Renal pelvis (tissue), 4 donors: ENCODE results near the gene CCDC178. TPM values are rescaled to one million over a fixed set of nuclear protein-coding genes. Genes with fewer than 3 reads are reported as not detected.
A peak's percentile ranks its signal among the peaks of the same experiment; 100 is the strongest.

Experiments
- DNase-seq: peaks from one replicate; pipeline ENCODE4 v3.0.0-alpha.2; 2013
- polyA plus RNA-seq, 3 donors: library from polyadenylated mRNA; unstranded; fragments of 120-200 nt; gene quantifications; one replicate each; pipeline ENCODE4 v1.2.1, GENCODE V29; 2013; ENCODE audit not compliant: insufficient read length in 3 of 3

CCDC178 gene
- polyA plus RNA-seq, 3 donors = 1.6 to 1.9 (median 1.9) TPM

DNA sequence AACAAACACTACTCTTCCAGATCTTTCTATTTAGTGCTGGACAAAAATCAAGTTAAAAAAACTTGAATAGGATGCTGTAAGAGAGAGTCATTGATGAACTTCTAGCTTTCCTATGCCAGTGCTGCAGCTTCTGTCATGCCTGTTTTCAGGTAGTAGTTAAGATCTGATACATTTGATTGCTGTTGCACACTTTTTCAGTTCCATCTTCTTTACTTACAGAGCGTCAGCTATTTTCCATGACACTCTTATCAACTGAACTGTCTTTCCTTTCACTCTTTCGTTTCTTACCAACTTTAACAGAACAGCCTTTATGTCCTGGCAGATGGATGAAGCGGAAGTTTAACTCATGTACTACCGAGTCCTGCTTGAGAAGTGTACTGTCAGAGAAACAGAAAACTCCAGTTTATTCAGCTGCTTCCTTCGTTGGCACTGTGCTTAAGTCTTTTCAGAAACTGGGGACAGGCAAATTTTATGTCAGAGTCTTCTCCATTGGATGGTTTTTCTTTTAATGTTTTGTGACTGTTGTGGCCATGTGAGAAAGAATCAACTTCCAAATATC is 521.8 kb downstream of the CCDC178 start:
- DNase-seq = no peak

DNA sequence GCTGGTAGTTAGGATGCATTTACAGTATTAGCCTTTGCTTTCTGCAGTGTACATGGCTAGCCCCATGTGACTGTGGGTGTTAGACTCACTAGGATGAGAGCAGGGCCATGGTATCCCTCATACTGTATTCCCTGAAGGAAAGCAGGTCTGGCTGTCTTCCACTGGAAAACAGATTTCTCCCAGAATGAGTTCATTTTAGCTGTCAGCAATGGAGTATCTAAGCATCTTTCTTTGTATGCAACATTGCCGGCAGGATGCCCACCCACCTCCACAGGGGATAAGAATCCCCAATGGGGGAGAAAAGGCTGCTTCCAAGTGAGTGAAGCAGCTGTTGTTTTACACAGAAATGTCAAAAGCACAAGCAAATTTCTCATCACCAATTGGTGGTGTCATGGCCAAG is 525.0 kb downstream of the CCDC178 start:
- DNase-seq = no peak

DNA sequence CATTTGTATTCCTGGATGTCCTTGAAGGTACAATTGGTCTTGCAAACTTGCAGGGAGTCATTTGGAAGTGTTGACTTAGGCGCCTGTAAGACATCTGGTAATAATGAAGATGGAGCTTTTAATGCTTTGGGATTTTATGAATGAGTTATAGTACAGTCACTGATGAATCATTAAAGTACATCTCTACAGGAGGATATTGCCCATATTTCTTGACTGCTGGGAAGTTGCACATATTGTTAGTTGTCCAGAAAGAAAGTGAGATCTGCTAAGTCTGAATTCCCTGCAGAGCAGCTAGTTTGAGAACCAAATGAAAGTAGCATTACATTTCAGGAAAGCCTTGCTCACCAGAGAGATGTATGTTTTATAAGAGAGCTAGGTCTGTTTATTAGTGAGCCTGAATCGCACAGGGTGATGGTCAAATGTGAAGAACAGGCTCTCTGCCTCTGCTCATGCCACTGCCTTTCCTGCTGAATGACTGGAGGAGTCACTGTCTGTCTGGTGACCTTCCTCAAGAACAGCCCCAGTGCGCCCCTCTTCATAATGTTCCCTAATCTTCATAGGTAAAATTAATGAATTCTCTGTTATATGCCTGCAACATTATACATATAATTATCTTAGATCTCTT is 528.7 kb downstream of the CCDC178 start:
- no peak for DNase-seq

DNA sequence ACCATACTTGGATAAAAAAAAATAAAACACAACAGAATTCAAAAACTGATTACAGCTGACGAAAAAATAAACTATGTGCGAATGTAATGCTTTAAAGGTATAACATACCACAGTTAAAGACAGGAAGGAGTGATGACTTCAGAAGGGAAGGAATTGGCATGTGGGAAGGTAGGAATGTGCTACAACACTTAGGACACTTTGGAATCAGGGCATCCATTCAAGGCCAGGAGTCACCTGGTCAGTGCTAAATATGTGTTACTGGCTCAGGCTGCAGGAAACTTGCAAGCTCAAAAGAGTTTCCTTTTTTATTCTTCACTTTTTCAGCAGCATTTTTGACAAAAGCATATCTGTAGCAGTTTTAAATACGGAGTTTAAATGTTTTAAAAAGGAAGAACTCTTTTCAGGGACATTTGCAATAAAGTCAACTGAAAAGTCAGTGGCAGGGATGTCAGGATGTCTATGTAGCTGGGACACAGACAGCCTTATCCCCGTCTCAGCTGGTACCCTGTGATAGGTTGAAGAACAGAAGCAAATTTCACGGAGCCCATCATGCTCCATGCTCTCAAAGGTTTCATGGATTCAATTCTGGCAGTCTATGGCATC is 529.7 kb downstream of the CCDC178 start:
- DNase-seq = no peak

DNA sequence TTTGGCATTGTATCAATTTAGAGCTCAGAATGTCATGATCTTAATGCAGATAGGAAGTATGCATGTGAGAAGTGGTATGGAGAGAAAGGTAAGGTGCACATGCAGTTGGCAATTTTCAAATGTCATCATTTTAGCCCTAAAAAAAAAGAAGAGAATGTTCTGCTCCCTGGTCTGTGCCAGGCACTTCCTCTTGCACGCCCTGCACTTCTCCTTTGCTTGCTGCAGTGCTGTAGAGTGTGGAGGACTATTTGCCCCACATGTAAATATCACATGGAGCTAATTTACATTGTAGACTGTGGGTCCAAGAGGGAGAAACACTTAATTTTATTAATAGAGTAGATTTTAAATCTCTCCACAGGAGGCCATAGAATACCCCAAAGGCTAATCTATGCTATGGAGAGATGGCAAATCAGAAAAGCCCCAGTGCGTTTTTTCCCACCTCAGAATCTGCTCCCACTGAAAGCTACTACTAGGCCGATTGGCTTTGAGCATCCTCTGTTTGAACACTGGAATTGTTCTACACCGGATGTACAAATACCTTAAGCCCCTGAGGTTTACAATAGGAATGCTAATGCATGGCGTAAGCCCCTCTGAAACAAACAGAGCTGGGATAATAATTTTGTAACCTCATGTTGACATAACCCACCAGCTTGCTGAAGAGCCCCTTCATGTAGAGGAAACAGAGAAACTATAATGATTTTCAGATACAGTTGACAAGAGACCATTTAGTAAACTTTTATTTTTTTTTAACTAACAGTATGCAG is 530.5 kb downstream of the CCDC178 start:
- no peak for DNase-seq

DNA sequence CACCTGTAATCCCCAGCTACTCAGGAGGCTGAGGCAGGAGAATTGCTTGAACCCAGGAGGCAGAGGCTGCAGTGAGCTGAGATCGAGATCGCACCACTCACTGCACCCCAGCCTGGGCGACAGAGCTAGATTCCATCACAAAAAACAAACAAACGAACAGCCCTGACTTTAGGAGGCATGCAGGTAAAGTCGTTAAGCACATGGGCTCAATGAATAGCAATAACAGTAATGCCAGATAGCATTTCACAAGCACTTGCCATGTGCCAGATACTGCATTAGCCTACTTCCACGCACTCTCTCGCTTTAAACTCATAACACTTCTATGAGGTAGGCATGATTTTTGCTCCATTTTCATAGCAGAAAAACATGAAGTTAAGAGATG is 532.1 kb downstream of the CCDC178 start:
- no peak for DNase-seq

DNA sequence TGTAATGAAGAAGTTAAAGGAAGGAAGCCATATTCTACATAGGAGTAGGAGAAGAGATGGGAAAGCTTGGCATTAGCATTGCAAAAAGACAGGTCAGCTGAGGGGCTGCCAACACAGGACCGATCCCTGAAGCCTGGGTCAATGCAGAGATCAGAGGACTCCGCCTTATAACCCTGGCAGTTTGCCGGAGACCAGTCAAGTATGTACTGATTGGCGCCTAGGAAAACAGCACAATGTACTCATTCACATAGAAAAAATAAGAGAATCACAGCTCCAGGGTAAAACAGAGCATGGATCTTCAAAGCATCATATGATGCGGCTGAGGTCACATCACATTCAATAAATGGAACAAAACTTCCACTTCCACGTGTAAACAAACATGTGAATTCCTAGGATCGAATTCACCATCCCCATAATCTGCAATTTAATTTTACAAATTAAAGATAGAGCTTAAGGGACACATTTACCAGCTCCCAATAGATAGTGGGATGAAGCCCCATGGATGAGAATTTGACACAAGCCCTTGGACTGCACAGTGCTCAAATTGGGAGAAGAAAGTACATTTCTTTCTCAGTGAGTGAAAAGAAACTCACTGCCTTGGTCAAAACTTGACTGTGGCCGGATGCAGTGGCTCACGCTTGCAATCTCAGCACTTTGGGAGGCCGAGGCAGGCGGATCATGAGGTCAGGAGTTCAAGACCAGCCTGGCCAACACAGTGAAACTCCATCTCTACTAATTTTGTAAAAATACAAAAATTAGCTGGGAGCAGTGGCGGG is 532.7 kb downstream of the CCDC178 start:
- DNase-seq = no peak

DNA sequence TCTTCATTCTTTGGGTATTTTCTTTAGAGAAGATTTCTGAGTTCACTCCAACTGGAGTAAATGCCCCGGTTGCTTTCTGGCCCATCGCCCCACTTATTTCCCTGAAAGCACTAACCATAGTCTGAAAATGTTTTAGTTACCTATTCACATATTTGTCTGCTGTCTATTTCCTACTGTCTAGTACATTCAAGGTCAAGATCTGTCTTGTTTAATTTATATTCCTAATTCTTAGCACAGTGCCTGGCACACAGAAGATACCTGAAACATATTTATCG is 533.3 kb downstream of the CCDC178 start:
- DNase-seq = no peak

DNA sequence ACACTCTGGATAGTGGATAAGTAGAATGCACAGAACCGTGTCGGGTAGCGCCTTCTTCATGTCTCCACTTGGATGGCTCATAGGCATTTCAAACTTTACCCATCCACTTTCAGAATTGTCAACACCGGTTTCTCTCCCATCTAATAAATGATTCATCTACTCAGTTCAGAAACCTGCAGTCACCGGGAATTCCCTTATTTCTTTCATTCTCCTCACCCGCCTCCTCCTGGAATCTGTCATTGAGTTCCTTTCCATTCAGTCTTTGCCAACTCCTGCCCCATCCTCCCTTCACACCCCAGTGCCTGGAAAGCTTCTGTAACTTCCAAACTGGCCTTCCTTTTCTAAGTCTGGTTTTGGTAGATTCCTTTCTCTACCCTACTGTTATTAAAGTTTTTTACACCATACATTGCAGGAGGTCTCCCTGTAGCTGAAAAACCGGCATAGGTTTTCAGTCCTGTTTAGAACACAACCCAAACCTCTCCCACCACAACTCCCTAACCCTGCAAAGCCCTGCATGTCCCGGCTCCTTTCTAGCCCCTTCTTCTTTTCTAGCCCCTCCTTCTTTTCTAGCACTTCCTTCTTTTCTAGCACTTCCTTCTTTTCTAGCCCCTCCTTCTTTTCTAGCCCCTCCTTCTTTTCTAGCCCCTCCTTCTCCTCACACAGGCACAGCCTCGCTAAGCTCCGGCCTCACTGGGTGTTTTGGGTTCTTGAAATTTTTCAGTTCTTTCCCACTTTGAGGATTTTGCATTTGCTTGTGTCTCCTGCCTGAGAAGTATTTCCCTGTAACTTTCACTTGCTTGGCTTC is 533.8 kb downstream of the CCDC178 start:
- DNase-seq = no peak

DNA sequence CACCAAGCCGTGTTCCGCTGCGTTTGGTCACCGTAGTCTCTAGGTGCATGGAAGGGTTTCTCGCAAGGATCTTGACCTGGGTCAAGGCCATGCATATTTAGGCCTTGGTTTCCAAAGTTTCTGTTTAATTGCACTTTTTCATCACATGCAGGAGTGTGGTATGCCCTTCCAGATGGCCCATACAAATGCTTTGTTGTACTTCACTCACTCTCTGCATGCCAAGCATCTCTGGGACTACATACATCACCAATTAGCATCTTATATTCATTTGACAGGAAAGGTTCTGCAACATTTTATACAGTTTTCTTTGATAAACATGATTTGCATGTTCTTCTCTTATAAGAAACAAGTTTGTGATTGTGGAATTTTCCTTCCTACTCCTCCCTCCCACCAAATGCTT is 534.9 kb downstream of the CCDC178 start:
- no peak for DNase-seq

DNA sequence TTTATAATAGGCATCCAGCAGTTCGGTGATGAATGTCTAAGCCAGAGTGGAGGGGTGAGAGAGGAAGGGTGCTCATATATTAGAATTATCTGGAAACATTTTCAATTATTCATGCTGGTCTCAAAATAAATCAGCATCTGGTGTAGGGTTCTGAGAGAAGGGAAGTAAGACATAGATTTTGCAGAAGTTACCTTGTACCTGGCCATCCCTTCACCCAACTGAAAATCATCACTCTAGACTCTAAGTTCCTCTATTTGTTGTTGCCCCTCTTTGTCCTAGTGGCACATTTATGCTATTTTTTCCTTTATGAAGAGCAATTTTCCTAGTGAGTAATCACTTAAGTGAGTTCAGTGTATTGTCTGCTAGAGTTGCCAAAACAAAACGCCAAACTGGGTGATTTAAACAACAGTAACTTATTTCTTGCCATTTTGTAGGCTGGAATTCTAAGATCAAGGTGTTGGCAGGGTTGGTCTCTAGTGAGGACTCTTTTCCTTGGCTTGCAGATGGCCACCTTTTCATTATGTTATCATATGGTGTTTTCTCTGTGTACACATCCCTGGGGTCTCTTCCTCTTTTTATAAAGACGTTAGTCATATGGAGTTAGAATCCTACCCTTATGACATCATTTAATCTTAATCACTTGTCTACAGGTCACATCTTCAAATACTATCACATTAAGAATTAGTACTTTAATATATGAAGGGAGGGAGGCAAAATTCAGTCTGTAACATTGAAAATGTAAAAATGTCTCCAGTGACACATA is 537.8 kb downstream of the CCDC178 start:
- no peak for DNase-seq

DNA sequence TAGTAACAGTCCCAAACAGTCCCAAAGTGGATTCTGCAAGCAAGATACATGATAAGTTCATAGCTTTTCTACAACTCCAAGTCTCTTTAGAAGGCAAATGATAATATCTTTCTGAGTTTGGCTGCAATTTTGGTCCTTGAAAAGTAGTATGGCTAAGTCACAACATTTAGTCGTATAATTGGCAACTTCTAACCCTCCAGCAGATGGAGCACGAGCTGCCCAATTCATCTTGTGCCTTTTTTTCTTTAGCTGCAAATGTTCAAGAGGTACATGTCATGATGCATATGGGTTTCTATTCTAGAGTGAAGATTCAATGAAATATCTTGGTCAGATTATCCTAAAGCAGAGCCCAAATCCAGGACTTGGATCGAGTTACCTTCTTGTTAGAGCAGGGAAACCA is 540.7 kb downstream of the CCDC178 start:
- no peak for DNase-seq

DNA sequence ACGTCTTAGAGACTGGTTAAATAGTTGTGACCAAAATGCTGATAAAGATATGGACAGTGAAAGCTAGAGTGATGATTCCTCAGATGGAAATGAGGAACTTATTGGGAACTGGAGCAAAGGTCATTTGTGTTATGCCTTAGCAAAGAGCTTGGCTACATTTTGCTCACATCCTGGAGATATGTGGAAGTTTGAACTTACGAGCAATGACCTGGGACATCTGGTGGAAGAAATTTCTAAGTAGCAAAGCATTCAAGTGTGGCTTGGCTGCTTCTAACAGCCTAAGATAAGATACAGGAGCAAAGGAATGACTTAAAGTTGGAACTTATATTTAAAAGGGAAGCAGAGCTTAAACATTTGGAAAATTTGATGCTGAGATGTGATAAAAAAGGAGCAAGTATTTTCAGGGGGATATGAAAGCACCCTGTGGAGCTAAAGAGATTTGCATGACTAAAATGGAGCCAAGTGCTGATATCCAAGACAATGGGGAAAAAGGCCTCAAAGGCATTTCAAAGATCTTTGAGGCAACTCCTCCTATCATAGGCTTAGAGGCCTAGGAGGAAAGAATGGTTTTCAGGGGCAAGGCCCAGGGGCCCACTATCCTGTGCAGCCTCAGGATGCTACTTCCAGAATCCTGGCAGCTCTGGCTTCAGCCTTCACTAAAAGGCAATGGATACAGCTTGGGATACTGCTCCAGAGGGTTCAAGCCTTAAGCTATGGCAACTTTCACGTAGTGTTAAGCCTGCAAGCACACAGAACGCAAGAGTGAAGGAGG is 543.6 kb downstream of the CCDC178 start:
- DNase-seq = no peak

DNA sequence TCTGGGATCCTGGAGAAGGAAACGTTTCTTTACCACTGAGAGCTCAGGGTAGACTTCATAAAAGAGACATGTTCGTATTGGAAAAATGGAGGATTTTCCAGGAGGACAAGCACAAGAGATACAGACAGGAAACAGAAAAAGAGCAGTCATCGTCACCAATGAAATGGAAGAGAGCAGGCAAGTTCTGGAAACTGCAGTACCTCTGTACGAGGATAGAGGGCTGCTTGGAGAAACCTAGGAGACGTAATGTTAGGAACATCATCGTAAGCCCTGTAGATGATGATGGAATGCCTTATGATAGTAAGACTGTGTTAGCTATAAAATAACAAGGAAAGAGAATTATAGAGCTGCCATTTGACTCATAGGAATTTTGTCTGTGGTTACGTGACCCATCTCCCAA is 546.6 kb downstream of the CCDC178 start:
- no peak for DNase-seq

DNA sequence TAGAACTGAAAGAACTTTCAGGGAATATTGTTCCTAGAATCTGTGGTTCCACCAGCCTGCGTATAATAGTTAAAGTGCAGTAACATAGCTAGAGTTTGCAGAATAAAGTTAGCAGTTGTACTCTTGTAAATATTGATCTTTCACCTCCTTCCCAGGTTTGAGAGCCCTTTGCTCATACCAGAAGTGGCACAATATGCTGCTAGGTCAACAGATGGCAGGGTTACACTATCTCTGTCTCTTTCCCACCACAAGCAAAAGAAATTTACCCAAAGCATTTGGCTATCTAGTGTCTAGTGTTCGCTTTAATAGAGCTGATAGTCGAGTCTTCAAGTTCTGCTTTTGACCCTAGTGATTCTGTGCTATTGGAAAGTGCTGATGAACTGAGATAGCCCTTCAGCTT is 548.7 kb downstream of the CCDC178 start:
- no peak for DNase-seq

DNA sequence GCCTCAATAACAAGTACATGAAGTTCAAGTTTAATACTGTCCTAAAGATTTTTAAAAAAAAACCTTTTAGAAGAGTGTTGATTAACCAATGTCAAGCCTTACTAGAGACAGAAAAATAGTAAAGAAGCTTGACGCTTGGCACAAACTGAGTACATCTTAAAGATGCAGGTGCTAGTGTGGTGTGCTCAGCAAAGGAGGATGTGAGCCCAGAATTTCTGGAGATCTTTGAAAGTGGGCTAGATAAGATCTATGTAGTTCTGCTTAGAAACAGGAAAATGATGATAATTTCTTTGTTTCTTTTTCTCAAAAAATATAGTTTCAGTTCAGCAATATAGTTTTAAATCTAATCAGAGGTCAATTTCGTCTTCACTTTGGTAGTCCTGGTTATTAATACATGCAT is 549.4 kb downstream of the CCDC178 start:
- DNase-seq = no peak

DNA sequence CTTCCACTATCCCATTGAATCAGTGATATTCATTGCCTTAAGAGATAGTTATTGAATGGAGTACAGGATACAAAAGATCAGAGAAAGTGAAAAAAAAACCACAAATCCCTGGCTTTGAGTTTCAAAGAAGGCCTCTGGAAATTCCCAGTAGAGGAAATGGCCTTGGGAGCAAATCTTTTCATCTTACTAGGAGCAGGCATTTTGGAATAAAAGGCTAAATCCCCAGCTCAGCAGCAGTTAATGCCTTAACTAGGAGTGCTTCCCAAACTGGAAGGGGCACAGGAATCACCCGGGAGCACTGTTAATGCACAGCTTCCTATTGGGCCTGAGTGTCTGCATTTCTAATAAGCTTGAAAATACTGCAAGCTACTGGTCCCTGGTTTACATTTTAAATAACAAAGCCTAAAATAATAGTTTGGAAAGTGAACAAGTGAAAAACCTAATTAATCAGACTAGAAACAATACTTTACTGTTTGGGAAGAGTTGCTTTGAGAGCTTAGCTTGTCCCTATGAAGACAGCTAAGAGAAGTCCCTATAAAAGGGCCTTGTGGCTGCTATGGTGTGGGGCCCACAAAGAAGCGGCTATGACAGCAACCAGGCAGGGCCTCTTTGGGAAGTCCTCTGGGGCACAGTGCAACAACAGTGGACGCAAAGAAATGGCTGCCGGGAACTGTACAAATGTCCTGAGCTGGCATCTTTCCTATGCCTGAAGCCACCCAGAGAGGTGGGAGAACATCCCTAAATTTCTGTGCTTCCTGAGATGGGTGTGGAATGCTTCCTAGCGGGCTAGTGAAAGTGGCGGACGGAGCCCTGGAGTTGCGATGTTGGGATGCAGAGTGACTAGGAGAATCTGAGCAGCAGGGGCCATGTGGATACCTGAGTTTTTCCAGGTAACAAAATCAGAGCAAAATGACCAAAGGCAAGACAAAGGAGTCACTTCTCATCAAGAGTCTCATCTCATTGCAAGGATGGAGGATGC is 550.6 kb downstream of the CCDC178 start:
- DNase-seq = no peak

DNA sequence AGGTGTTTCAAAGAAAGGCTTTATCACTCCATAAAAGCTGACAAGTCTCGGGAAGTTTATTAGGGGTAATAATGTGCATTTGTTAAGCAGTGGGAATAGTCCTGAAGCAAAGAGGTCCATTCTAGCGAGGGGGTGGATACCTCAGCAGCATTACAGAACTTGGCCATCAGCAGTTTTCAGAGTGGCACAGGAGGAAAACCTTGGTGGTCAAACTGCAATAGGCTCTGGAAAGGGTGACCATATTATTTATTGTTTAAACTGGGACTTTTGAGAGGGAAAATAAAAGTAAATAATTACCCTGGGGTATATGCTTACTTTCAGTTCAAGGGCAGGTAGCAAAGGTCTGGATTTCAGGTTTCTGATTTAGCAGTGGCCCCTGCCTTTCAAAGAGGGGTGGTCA is 552.2 kb downstream of the CCDC178 start:
- peak; percentile 66 for DNase-seq
